Measurements from ENCODE around the gene RASGRP4.

DNA sequence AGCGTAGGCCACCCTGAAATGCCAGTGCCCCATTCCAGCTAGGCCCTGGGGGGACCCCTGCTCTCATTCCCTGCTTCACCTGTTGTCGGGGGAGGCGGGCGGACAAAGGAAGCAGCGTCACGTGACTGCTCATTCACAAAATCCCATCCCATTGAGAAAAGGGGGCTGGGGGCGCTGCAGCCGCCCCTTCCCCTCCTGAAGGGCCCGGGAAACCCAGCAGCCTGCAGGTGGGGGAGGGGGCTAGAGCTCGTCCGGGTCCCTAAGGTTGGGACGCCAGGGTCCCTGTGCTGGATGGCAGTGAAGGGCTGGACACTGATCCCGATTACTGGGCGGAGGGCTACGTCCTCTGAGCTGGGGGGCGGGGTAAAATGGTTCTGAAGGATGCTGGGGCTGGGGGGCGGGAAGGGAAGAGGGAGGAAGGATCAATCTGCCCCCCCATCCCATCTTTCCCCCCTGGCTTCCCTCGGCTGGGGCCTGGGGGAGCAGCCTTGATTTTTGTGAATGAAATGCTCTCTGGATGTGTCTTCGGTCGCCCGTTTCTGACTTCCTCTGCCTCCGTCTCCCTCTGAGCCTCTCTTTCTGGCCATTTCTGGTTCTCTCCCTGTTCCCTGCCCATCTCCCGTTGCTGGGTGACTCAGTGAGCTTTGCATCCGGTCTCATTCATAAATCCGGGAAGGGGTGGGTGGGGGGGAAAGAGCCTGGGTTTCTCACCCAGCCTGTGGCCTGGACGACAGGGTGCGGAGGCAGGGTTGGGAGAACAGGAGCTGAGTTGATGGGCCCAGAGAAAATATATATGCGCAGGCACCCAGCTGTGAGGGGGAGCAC is 36.7 kb downstream of the RASGRP4 start:
- TF ChIP-seq, protein P1, sequence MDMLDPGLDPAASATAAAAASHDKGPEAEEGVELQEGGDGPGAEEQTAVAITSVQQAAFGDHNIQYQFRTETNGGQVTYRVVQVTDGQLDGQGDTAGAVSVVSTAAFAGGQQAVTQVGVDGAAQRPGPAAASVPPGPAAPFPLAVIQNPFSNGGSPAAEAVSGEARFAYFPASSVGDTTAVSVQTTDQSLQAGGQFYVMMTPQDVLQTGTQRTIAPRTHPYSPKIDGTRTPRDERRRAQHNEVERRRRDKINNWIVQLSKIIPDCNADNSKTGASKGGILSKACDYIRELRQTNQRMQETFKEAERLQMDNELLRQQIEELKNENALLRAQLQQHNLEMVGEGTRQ (IDR thresholded peaks at IDR 0.05), result peak; percentile 85
- TF ChIP-seq EP300 (IDR thresholded peaks at IDR 0.05), result no peak

Measured in A549 (cell line).